ENCODE results near the gene NOL9.

NOL9 gene

GRCh38 chr1:6486433-6487011 lies 67.8 kb downstream of the NOL9 start:
- peak; percentile 81 to 86 for DNase-seq

- DNase-seq = no peak
Measured at GRCh38 chr1:6485168-6486101, 68.9 kb downstream of the NOL9 start.

- DNase-seq = no peak
Measured at GRCh38 chr1:6484826-6485167, 69.5 kb downstream of the NOL9 start.

- DNase-seq = no peak
Measured at GRCh38 chr1:6483761-6484117, 70.6 kb downstream of the NOL9 start.

DNA sequence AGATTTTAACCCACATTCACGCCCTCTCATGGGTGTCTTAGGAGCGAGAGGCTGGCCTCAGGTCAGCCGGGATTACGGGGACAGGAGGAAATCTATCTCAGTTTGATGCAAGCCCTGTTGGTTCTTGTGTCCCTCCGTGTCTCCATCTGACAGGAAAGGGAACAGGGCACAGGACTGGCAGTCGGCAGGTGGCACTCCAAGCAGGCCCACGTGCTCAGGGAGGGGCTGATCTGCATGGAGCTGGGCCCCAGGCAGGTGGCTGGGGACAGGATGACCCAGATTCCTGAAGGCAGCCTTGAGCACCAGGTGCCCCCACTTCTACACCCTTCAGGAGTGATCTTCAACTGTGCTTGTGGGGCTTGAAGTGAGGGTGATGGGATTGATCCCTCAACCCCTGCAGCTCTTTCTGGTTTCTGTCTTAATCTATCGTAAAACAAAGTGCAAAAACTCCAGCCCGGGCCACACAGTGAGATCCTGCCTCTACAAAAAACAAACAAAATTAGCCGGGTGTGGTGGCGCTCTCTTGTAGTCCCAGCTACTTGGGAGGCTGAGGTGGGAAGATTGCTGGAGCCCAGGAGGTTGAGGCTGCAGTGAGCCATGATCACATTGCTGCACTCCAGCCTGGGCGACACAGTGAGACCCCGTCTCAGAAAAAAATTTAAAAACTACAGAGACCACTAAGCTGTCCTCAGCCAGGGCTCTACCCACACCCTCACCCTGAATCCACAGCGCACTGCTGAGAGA lies 71.1 kb downstream of the NOL9 start:
- no peak for DNase-seq

GRCh38 chr1:6481820-6482219 lies 72.5 kb downstream of the NOL9 start:
- DNase-seq = no peak

- DNase-seq = no peak
Measured at GRCh38 chr1:6477039-6477820, 77.1 kb downstream of the NOL9 start.

DNA sequence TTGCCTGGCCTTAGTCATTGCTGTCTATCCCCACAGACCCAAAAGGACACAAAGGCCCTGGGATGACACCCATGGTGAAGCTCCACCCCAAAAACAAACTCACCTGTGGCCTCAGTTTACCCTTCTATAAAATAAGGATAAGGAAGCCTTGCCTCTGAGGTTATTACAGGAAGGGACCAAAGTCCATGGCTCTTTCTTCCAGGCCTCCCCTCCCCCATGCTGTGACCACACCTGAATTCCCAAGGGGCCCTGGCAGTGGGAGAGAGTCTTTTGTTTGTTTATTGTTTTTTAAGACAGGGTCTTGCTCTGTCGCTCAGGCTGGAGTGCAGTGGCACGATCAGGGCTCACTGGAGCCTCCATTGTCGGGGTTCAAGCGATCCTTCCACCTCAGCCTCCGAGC lies 77.8 kb downstream of the NOL9 start:
- DNase-seq = no peak

GRCh38 chr1:6475381-6476133 lies 78.8 kb downstream of the NOL9 start:
- DNase-seq = peak; percentile 27 to 57

DNA sequence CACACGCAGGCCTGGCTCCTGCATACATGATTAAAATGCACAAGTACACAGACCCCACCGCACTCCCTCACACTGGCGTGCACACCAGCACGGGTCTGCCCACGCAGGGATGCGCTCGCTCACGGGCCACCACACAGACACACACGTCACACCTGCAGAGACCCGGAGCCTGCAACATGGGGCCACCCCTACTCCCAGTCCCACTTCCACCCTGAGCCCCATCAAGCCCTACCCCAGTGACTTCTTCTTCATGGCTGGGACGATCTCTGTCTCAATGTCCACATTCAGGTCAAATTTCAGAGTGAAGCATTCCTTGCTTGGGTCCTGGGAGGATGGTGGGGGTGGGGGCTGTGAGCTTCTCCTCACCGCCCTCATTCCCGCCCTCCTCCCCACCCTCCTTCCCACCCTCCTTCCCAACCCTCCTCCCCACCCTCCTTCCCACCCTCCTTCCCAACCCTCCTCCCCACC lies 79.5 kb downstream of the NOL9 start:
- DNase-seq = no peak

DNA sequence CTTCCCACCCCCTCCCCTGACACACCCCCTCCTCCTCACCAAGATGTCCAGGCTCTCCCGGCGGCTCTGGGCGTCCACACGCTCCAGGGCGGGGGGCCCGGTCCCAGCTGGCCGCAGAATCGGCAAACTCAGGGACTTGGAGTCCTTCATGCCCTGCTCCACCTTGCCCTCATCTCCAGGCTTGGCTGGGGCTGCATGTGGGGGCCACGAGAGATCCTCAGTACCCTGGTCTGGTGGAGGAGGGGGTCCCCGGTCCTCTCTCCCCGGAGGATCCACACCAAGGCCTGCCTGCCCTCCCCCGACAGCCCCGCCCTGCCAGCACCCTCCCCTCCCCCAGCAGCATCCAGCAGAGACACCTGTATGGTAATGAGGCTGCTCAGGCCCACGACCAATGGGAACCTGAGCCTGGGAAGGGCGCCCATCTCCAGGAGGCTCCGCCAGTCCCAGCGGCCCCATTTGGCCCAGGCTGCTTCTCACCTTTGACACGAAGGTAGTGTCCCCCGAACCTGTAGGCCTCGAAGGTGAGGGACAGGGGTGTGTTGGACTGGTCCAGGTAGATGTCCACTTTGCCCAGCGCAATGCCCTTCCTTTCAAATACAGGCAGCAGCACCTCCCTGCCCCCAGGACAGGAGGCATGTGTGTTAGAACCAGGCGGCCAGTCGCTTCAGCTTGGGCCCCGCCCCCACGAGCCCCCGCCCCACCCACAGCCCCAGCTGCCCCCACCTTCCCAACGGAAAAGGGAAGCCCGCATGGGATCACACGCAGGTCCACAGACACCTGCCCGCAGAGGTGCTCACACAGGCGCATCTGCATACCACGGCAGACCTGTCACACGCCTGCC lies 80.1 kb downstream of the NOL9 start:
- no peak for DNase-seq

DNA sequence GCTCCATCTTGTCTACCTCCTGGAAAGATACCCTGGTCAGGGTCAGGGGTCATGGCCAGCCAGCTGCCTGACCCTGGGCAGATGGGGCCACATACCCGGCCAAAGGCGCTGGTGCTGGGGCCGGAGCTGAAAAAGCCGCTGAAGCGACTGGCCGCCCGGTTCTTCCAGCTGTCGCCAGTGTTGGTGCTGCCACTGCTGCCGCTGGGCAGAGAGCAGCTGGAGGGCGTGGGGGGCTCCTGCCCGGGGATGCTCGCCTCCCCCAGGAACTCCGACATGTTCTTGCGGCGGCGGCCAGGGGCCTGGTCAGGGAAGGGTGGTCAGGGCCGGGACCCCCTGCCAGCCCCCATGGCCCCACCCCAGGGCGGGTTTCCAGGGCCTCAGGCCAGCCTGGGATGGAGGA lies 81.2 kb downstream of the NOL9 start:
- no peak for DNase-seq

DNA sequence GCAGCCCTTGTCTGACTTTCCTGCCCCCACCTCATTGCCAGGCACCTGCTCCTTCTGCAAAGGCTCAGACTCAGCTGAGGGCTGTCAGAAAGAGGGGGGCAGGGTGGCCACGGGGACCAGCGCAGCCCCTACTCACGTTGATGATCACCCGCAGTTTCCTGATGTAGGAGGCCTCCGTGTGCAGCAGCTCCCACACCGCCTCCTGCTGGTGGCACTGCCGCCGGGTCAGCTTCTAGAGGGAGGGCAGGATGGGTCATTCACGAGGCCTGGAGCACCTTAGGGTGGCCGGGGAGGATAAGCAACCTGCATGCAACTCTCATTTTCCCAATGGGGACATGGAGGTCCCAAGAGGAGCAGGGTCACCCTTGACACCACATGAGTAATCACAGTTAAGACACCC lies 81.9 kb downstream of the NOL9 start:
- no peak for DNase-seq

DNA sequence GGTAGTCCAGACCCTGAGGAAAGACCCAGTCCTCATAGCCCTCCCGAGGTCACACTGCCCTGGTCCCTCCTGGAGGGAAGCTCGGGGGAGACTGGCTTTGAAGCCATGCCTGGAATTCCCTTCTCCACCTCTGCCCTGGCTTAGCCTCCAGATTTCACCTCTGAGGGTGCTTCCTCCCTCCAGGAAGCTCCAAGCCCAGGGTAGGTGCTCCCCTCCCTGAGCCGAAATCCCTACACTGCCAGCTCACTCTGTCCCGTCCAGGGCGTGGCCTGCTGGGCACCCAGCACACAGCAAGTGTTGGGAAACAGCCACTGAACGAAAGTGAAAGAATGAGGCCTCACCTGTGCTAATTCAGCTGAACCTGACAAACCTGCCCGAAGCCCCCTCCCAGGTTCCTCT lies 82.3 kb downstream of the NOL9 start:
- DNase-seq = no peak

All from NCI-H1930 (cell line).